ENCODE measurements around the gene IL27RA.

GRCh38 chr19:14063105-14063504 lies 31.5 kb downstream of the IL27RA start:
- TF ChIP-seq CTCF (IDR thresholded peaks at IDR 0.05; ENCODE audit: extremely low read depth in 1 of 2, insufficient read depth in 1 of 2, low read depth in 1 of 2, low read length in 2 of 2) = no peak
- no peak for TF ChIP-seq POLR2A (IDR thresholded peaks at IDR 0.05; ENCODE audit: low read depth, low read length)
- TF ChIP-seq EZH2 (IDR thresholded peaks at IDR 0.05; ENCODE audit: borderline replicate concordance, low read depth, low read length, severe bottlenecking) = no peak
- TF ChIP-seq GATA2 (IDR thresholded peaks at IDR 0.05; ENCODE audit: insufficient read depth, insufficient read length, low read depth, low read length) = no peak
- no peak for TF ChIP-seq JUN (IDR thresholded peaks at IDR 0.05; ENCODE audit: borderline replicate concordance, insufficient read depth, insufficient read length, low read depth)

Measured in endothelial cell of umbilical vein (primary cell).